Mesenchymal stem cell (in vitro differentiated cells and primary cell): ENCODE measurements around the gene GSTM3.

ENCODE experiments used
- DNase-seq: peaks from one replicate; pipeline ENCODE4 v3.0.0-alpha.2; 2013
- H2AFZ ChIP-seq: one replicate; pipeline ENCODE4 v1.6.1; 2013; ENCODE audit warnings: low read depth, mild to moderate bottlenecking, control low read depth, inconsistent platforms, low read length, moderate library complexity
- H2AK5ac ChIP-seq: 2 replicates; pipeline ENCODE4 v1.6.1; 2013; ENCODE audit warnings: low read length, moderate library complexity, mild to moderate bottlenecking, inconsistent platforms; ENCODE audit not compliant: severe bottlenecking
- H2BK120ac ChIP-seq: one replicate; pipeline ENCODE4 v1.6.1; 2013; ENCODE audit warnings: low read depth, mild to moderate bottlenecking, inconsistent platforms, low read length, moderate library complexity
- H2BK12ac ChIP-seq, 2 experiments: one replicate each; pipeline ENCODE4 v1.6.1; 2013; ENCODE audit warnings: inconsistent platforms in 2 of 2, low read length in 2 of 2, mild to moderate bottlenecking in 2 of 2, moderate library complexity in 2 of 2, control low read depth in 1 of 2
- H2BK15ac ChIP-seq: one replicate; pipeline ENCODE4 v1.6.1; 2013; ENCODE audit warnings: mild to moderate bottlenecking, low read depth, inconsistent platforms; ENCODE audit not compliant: poor library complexity, severe bottlenecking
- H2BK5ac ChIP-seq: 2 replicates; pipeline ENCODE4 v1.6.1; 2013; ENCODE audit warnings: low read depth, mild to moderate bottlenecking, low read length, control low read depth, inconsistent platforms; ENCODE audit not compliant: poor library complexity, severe bottlenecking
- H3K14ac ChIP-seq, 2 experiments: one replicate each; pipeline ENCODE4 v1.6.1; 2013; ENCODE audit warnings: inconsistent platforms in 2 of 2, low read length in 2 of 2, control low read depth in 1 of 2, mild to moderate bottlenecking in 1 of 2, moderate library complexity in 1 of 2
- H3K18ac ChIP-seq, 2 experiments: one replicate each; pipeline ENCODE4 v1.6.1; 2013; ENCODE audit warnings: inconsistent platforms in 2 of 2, low read length in 2 of 2, control low read depth in 1 of 2, low read depth in 1 of 2, mild to moderate bottlenecking in 1 of 2
- H3K23ac ChIP-seq, 2 experiments: one replicate each; pipeline ENCODE4 v1.6.1; 2013; ENCODE audit warnings: inconsistent platforms in 2 of 2, low read length in 2 of 2, mild to moderate bottlenecking in 2 of 2, moderate library complexity in 2 of 2, control low read depth in 1 of 2
- H3K27ac ChIP-seq: 2 replicates; pipeline ENCODE4 v1.5.1; 2013; ENCODE audit warnings: mild to moderate bottlenecking, moderate library complexity, low read length, control low read depth, inconsistent platforms; ENCODE audit not compliant: poor library complexity, severe bottlenecking
- H3K27me3 ChIP-seq, 2 experiments: 2 replicates each; pipeline versions ENCODE4 v1.6.1 to v1.7.0; 2013; ENCODE audit warnings: low read length in 2 of 2, mild to moderate bottlenecking in 2 of 2, moderate library complexity in 2 of 2, control low read depth in 1 of 2, inconsistent platforms in 1 of 2; ENCODE audit not compliant: control insufficient read depth in 1 of 2, insufficient read depth in 1 of 2
- H3K36me3 ChIP-seq, 2 experiments: 2 replicates each; pipeline versions ENCODE4 v1.6.1 to v1.7.0; 2013; ENCODE audit warnings: low read length in 2 of 2, control low read depth in 1 of 2, inconsistent platforms in 1 of 2, low read depth in 1 of 2, mild to moderate bottlenecking in 1 of 2; ENCODE audit not compliant: insufficient read depth in 2 of 2, control insufficient read depth in 1 of 2
- H3K4ac ChIP-seq, 2 experiments: one replicate each; pipeline ENCODE4 v1.6.1; 2013; ENCODE audit warnings: inconsistent platforms in 2 of 2, low read length in 2 of 2, mild to moderate bottlenecking in 2 of 2, moderate library complexity in 2 of 2, control low read depth in 1 of 2, low read depth in 1 of 2
- H3K4me1 ChIP-seq: 2 replicates; pipeline ENCODE4 v1.6.1; 2013; ENCODE audit warnings: low read depth, low read length, control low read depth; ENCODE audit not compliant: control insufficient read depth, insufficient read depth
- H3K4me2 ChIP-seq: 2 replicates; pipeline ENCODE4 v1.6.1; 2013; ENCODE audit warnings: low read length, mild to moderate bottlenecking, inconsistent platforms; ENCODE audit not compliant: poor library complexity, severe bottlenecking
- H3K4me3 ChIP-seq, 2 experiments: 2 replicates each; pipeline versions ENCODE4 v1.5.1 to v1.7.0; 2013; ENCODE audit warnings: low read length in 2 of 2, mild to moderate bottlenecking in 2 of 2, control low read depth in 1 of 2, low read depth in 1 of 2; ENCODE audit not compliant: insufficient read depth in 1 of 2
- H3K79me1 ChIP-seq: replicated peaks from 2 replicates; pipeline ENCODE4 v1.6.1; 2013; ENCODE audit warnings: mild to moderate bottlenecking, control low read depth, low read length, inconsistent platforms; ENCODE audit not compliant: poor library complexity, severe bottlenecking
- H3K9ac ChIP-seq: 2 replicates; pipeline ENCODE4 v1.7.0; 2013; ENCODE audit warnings: mild to moderate bottlenecking, low read length, moderate library complexity
- H3K9me3 ChIP-seq: 2 replicates; pipeline ENCODE4 v1.7.0; 2013; ENCODE audit warnings: mild to moderate bottlenecking, low read length; ENCODE audit not compliant: control insufficient read depth
- H4K8ac ChIP-seq: one replicate; pipeline ENCODE4 v1.6.1; 2013; ENCODE audit warnings: inconsistent platforms, mild to moderate bottlenecking, low read length, moderate library complexity
- H4K91ac ChIP-seq: one replicate; pipeline ENCODE4 v1.6.1; 2013; ENCODE audit warnings: mild to moderate bottlenecking, low read length, inconsistent platforms
- WGBS: methylation state at CpG from one replicate; pipeline ENCODE4 v1.1.7; 2013; ENCODE audit warnings: mixed read lengths; 5-methylcytosine and 5-hydroxymethylcytosine counted together

GSTM3 gene

GRCh38 chr1:109783436-109783835, 42.6 kb upstream of the GSTM3 start:
- Histone ChIP-seq H2AK5ac (peak overlapping the region; percentile 32), H3K9me3 (peaks cover 8% of the 10 kb centered on the region), H2BK120ac (peak overlapping the region; percentile 83), H3K79me1 (no peaks in the 10 kb centered on the region), H3K9ac (no peak overlapping the region), H2BK5ac (peak overlapping the region; percentile 33), H3K27ac (no peak overlapping the region), H4K91ac (peak overlapping the region; percentile 70), H4K8ac (peak overlapping the region; percentile 94), H3K18ac (peak overlapping the region; percentile 74 to 87), H3K23ac (no peak overlapping the region), H3K4me2 (peak overlapping the region; percentile 35), H2AFZ (no peak overlapping the region), H3K27me3 (no peaks in the 10 kb centered on the region), H3K4me3 (no peak overlapping the region), H2BK15ac (peak overlapping the region; percentile 96), H3K36me3 (no peaks in the 10 kb centered on the region), H3K14ac (no peak overlapping the region), H3K4me1 (peaks cover 42% of the 10 kb centered on the region), H3K4ac (peak overlapping the region; percentile 57 to 94), H2BK12ac (peak overlapping the region; percentile 1 to 89)
- WGBS, result 37% methylated on average over 6 of the region's 8 CpGs
- peak; percentile 65 for DNase-seq

GRCh38 chr1:109782927-109783326, 42.1 kb upstream of the GSTM3 start:
- H2BK5ac ChIP-seq, result no peak overlapping the region
- peak overlapping the region; percentile 89 to 91 for H2BK12ac ChIP-seq
- peak overlapping the region; percentile 35 for H3K4me2 ChIP-seq
- H3K9ac ChIP-seq, result no peak overlapping the region
- H3K9me3 ChIP-seq, result peaks cover 8% of the 10 kb centered on the region
- no peak overlapping the region for H3K27ac ChIP-seq
- no peak overlapping the region for H2AFZ ChIP-seq
- H2AK5ac ChIP-seq, result peak overlapping the region; percentile 91
- peak overlapping the region; percentile 34 to 74 for H3K18ac ChIP-seq
- no peak overlapping the region for H3K23ac ChIP-seq
- peak overlapping the region; percentile 27 to 94 for H3K4ac ChIP-seq
- peak overlapping the region; percentile 59 for H4K8ac ChIP-seq
- no peak overlapping the region for H3K4me3 ChIP-seq
- peak overlapping the region in 1 of 2 experiments; percentile 39 for H3K14ac ChIP-seq
- no peak for DNase-seq
- H4K91ac ChIP-seq, result peak overlapping the region; percentile 69
- no peaks in the 10 kb centered on the region for H3K27me3 ChIP-seq
- 75% methylated on average over 1 of the region's 4 CpGs for WGBS
- H3K36me3 ChIP-seq, result no peaks in the 10 kb centered on the region
- H2BK15ac ChIP-seq, result peak overlapping the region; percentile 1
- peaks cover 38% of the 10 kb centered on the region for H3K4me1 ChIP-seq
- no peaks in the 10 kb centered on the region for H3K79me1 ChIP-seq
- peak overlapping the region; percentile 83 for H2BK120ac ChIP-seq

DNA sequence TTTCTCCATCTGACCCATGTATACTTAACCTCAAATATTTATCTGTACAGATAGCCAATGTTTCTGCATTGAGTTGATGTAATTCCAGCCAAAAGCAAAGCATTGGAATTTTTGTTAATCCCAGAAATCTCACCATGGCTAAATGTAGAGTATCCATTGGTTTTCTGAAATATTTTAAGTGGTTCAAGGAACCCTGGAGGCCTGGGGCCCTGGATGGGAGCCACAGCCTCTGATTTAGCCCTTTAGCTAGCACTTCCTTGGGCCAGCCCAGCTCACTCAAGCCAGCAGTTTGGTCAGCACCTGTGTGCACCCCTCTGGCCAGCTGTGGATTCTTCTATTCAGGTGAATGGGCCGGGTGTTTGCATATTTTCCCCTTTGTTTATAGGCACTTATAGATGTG, 41.7 kb upstream of the GSTM3 start:
- DNase-seq, result peak; percentile 60
- 80% methylated on average over 1 of the region's 1 CpG for WGBS
- H2BK5ac ChIP-seq, result no peak overlapping the region
- peak overlapping the region; percentile 69 for H4K91ac ChIP-seq
- no peak overlapping the region for H2AFZ ChIP-seq
- H4K8ac ChIP-seq, result no peak overlapping the region
- peak overlapping the region; percentile 1 for H2BK15ac ChIP-seq
- no peak overlapping the region for H3K4me3 ChIP-seq
- peaks cover 34% of the 10 kb centered on the region for H3K4me1 ChIP-seq
- no peak overlapping the region for H3K27ac ChIP-seq
- no peaks in the 10 kb centered on the region for H3K79me1 ChIP-seq
- no peak overlapping the region for H3K9ac ChIP-seq
- H3K4me2 ChIP-seq, result no peak overlapping the region
- H2BK12ac ChIP-seq, result peak overlapping the region; percentile 50 to 91
- peak overlapping the region; percentile 34 to 74 for H3K18ac ChIP-seq
- H3K36me3 ChIP-seq, result no peaks in the 10 kb centered on the region
- peak overlapping the region; percentile 27 to 94 for H3K4ac ChIP-seq
- H2BK120ac ChIP-seq, result peak overlapping the region; percentile 83
- peak overlapping the region; percentile 91 for H2AK5ac ChIP-seq
- peaks cover 8% of the 10 kb centered on the region for H3K9me3 ChIP-seq
- no peak overlapping the region for H3K23ac ChIP-seq
- no peaks in the 10 kb centered on the region for H3K27me3 ChIP-seq
- peak overlapping the region in 1 of 2 experiments; percentile 39 for H3K14ac ChIP-seq

DNA sequence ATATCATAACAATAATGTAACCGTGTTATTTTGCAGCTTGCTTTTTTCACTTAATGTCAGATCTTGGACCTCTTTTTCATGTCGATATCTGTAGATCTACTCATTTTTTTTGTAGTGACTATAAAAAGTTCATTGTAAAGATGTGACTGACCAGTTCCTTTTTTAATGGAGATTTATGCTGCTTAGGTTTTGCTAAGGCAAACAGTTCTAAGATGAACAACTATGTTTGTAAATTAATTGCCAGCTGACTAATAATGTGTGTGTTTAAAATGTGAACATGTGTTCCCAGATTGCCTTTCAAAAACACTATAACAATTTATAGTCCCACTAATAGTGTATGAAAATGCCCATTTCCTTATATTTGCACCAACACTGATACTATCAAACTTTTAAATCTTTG, 41.0 kb upstream of the GSTM3 start:
- Histone ChIP-seq H3K9ac (peak overlapping the region; percentile 14), H3K4me1 (peaks cover 32% of the 10 kb centered on the region), H4K8ac (no peak overlapping the region), H3K27ac (no peak overlapping the region), H3K4ac (no peak overlapping the region), H2BK12ac (no peak overlapping the region), H3K36me3 (no peaks in the 10 kb centered on the region), H2AK5ac (no peak overlapping the region), H3K4me2 (no peak overlapping the region), H3K9me3 (peaks cover 8% of the 10 kb centered on the region), H3K79me1 (no peaks in the 10 kb centered on the region), H3K27me3 (no peaks in the 10 kb centered on the region), H2BK15ac (no peak overlapping the region), H4K91ac (no peak overlapping the region), H3K14ac (no peak overlapping the region), H2BK120ac (no peak overlapping the region), H3K4me3 (no peak overlapping the region), H3K18ac (no peak overlapping the region), H2BK5ac (no peak overlapping the region), H2AFZ (no peak overlapping the region), H3K23ac (no peak overlapping the region)
- WGBS, result 100% methylated on average over 2 of the region's 2 CpGs
- no peak for DNase-seq
